RWPE2 (cell line): Measurements from ENCODE around the gene ADAMTSL4.
"Not testable (repeated sequence)": the region's sequence is repeated elsewhere in the genome, so short reads cannot be mapped to it uniquely, and the experiment has no call there.

ENCODE experiments used
- ATAC-seq: fragments of 200-7000 bp; cut with Tn5 transposase; 3 replicates; pipeline ENCODE4 v1.9.1; 2021; ENCODE audit warnings: low read depth
- DNase-seq: peaks from one replicate; pipeline ENCODE4 v3.0.0-alpha.2; 2020; ENCODE audit warnings: low spot score
- H3K27ac ChIP-seq: fragments of 450-650 bp; 2 replicates; pipeline ENCODE4 v1.5.1; 2017; ENCODE audit warnings: mild to moderate bottlenecking; ENCODE audit not compliant: poor library complexity, severe bottlenecking
- H3K27me3 ChIP-seq: fragments of 250-450 bp; sonication (Bioruptor Pico); 2 replicates; pipeline ENCODE4 v1.5.1; 2021; ENCODE audit warnings: mild to moderate bottlenecking, moderate library complexity; ENCODE audit not compliant: insufficient read depth, poor library complexity, severe bottlenecking
- H3K36me3 ChIP-seq: fragments of 250-450 bp; sonication (Bioruptor Pico); 2 replicates; pipeline ENCODE4 v1.5.1; 2020; ENCODE audit warnings: low read depth, mild to moderate bottlenecking, moderate library complexity
- H3K4me1 ChIP-seq: fragments of 250-450 bp; sonication (Bioruptor Pico); 2 replicates; pipeline ENCODE4 v1.5.1; 2021; ENCODE audit warnings: mild to moderate bottlenecking, moderate library complexity; ENCODE audit not compliant: insufficient read depth, poor library complexity, severe bottlenecking
- H3K4me3 ChIP-seq: fragments of 250-450 bp; sonication (Bioruptor Pico); 2 replicates; pipeline ENCODE4 v1.5.1; 2021; ENCODE audit warnings: mild to moderate bottlenecking, moderate library complexity; ENCODE audit not compliant: severe bottlenecking
- H3K9me3 ChIP-seq: fragments of 250-450 bp; sonication (Bioruptor Pico); 2 replicates; pipeline ENCODE4 v1.5.1; 2021; ENCODE audit warnings: mild to moderate bottlenecking, moderate library complexity; ENCODE audit not compliant: severe bottlenecking
- CTCF ChIP-seq: fragments of 450-650 bp; IDR thresholded peaks from one replicate; pipeline ENCODE4 v1.5.1; 2017; ENCODE audit warnings: mild to moderate bottlenecking, moderate library complexity; ENCODE audit not compliant: poor library complexity, severe bottlenecking

The ADAMTSL4 gene

GRCh38 chr1:150604226-150604588 is 55.0 kb downstream of the ADAMTSL4 start:
- ATAC-seq, result no peak
- Histone ChIP-seq H3K36me3 (peaks cover 15% of the 10 kb centered on the region), H3K27ac (peak overlapping the region; percentile 98), H3K4me1 (peaks cover 25% of the 10 kb centered on the region), H3K4me3 (no peak overlapping the region), H3K27me3 (no peaks in the 10 kb centered on the region), H3K9me3 (no peaks in the 10 kb centered on the region)
- DNase-seq, result no peak
- TF ChIP-seq CTCF, result no peak

GRCh38 chr1:150605451-150605731 is 56.2 kb downstream of the ADAMTSL4 start:
- Histone ChIP-seq H3K27ac (peak overlapping the region; percentile 98), H3K4me1 (peaks cover 37% of the 10 kb centered on the region), H3K36me3 (peaks cover 20% of the 10 kb centered on the region)
- H3K27me3 ChIP-seq, H3K9me3 ChIP-seq, DNase-seq, ATAC-seq, H3K4me3 ChIP-seq: not testable (repeated sequence)

- Histone ChIP-seq H3K4me1 (peaks cover 47% of the 10 kb centered on the region), H3K36me3 (peaks cover 22% of the 10 kb centered on the region), H3K9me3 (no peaks in the 10 kb centered on the region), H3K27me3 (no peaks in the 10 kb centered on the region), H3K4me3 (no peak overlapping the region), H3K27ac (peak overlapping the region; percentile 98)
- no peak for ATAC-seq
- TF ChIP-seq CTCF, result no peak
- no peak for DNase-seq
Measured at GRCh38 chr1:150606463-150607142, 57.4 kb downstream of the ADAMTSL4 start.

- no peaks in the 10 kb centered on the region for H3K27me3 ChIP-seq
- H3K9me3 ChIP-seq, result no peaks in the 10 kb centered on the region
- H3K36me3 ChIP-seq, result peaks cover 32% of the 10 kb centered on the region
- no peak for DNase-seq
- peak overlapping the region; percentile 98 for H3K27ac ChIP-seq
- no peak for ATAC-seq
- no peak for TF ChIP-seq CTCF
- no peak overlapping the region for H3K4me3 ChIP-seq
- H3K4me1 ChIP-seq, result peaks cover 62% of the 10 kb centered on the region
Measured at GRCh38 chr1:150609732-150610131, 60.5 kb downstream of the ADAMTSL4 start.
